Neural progenitor cell (in vitro differentiated cells): ENCODE measurements around the gene HOXD3. TPM values are rescaled to one million over a fixed set of nuclear protein-coding genes. Genes with fewer than 3 reads are reported as not detected.

ENCODE experiments used
- DNase-seq: peaks from one replicate; pipeline ENCODE4 v3.0.0-alpha.2; 2016; ENCODE audit warnings: low spot score
- H2AFZ ChIP-seq: fragments of 200-600 bp; sonication (generic); replicated peaks from 2 replicates; pipeline ENCODE4 v1.6.1; 2016; ENCODE audit warnings: antibody characterized with exemption
- H3F3A ChIP-seq: fragments of 200-600 bp; sonication (generic); 2 replicates; pipeline ENCODE4 v1.6.1; 2016; ENCODE audit warnings: antibody characterized with exemption, low read depth
- H3K27ac ChIP-seq: fragments of 200-600 bp; sonication (generic); 2 replicates; pipeline ENCODE4 v1.5.1; 2016; ENCODE audit warnings: mild to moderate bottlenecking
- H3K27me3 ChIP-seq: fragments of 200-600 bp; sonication (generic); 2 replicates; pipeline ENCODE4 v1.6.1; 2016; ENCODE audit warnings: mild to moderate bottlenecking, moderate library complexity
- H3K36me3 ChIP-seq: fragments of 200-600 bp; sonication (generic); 2 replicates; pipeline ENCODE4 v1.5.1; 2016
- H3K4me1 ChIP-seq: fragments of 200-600 bp; sonication (generic); 2 replicates; pipeline ENCODE4 v1.6.1; 2016; ENCODE audit warnings: mixed run types
- H3K4me2 ChIP-seq: fragments of 200-600 bp; sonication (generic); 2 replicates; pipeline ENCODE4 v1.6.1; 2016
- H3K4me3 ChIP-seq: fragments of 200-600 bp; sonication (generic); 2 replicates; pipeline ENCODE4 v1.5.1; 2016
- H3K79me2 ChIP-seq: fragments of 200-600 bp; sonication (generic); 2 replicates; pipeline ENCODE4 v1.6.1; 2016; ENCODE audit warnings: low read depth
- H3K9ac ChIP-seq: fragments of 200-600 bp; sonication (generic); 2 replicates; pipeline ENCODE4 v1.6.1; 2016
- H3K9me3 ChIP-seq: fragments of 200-600 bp; sonication (generic); 2 replicates; pipeline ENCODE4 v1.5.1; 2016; ENCODE audit warnings: low read depth
- H4K20me1 ChIP-seq: fragments of 200-600 bp; sonication (generic); 2 replicates; pipeline ENCODE4 v1.6.1; 2016; ENCODE audit warnings: low read depth
- H3K27ac Mint-ChIP-seq: 3 replicates; pipeline ENCODE4 v1.8.0; 2021; ENCODE audit warnings: mixed read lengths
- H3K27me3 Mint-ChIP-seq: 2 replicates; pipeline ENCODE4 v1.8.0; 2022; ENCODE audit warnings: low read depth, mild to moderate bottlenecking, inconsistent platforms, moderate library complexity, mixed read lengths; ENCODE audit not compliant: insufficient read depth
- H3K36me3 Mint-ChIP-seq: 3 replicates; pipeline ENCODE4 v1.8.0; 2021; ENCODE audit warnings: mixed read lengths
- H3K4me1 Mint-ChIP-seq: 3 replicates; pipeline ENCODE4 v1.8.0; 2021; ENCODE audit warnings: mixed read lengths
- H3K4me3 Mint-ChIP-seq: 3 replicates; pipeline ENCODE4 v1.8.0; 2021; ENCODE audit warnings: mild to moderate bottlenecking, moderate library complexity, mixed read lengths
- H3K9me3 Mint-ChIP-seq: 3 replicates; pipeline ENCODE4 v1.8.0; 2020; ENCODE audit warnings: mixed read lengths
- EZH2 ChIP-seq: fragments of 200-600 bp; sonication (generic); IDR thresholded peaks from 2 replicates; pipeline ENCODE4 v1.6.1; 2017; ENCODE audit warnings: antibody characterized with exemption, mild to moderate bottlenecking, moderate library complexity
- EZH2phosphoT487 ChIP-seq: fragments of 200-600 bp; sonication (generic); IDR thresholded peaks from 2 replicates; pipeline ENCODE4 v1.6.1; 2017; ENCODE audit warnings: antibody characterized with exemption
- total RNA-seq: library from RNA; depleted of rRNA; stranded (reverse); fragments of >200 nt; gene quantifications from 2 replicates; pipeline ENCODE4 v1.2.3, GENCODE V29; 2015; ENCODE audit warnings: low replicate concordance
- TF ChIP-seq, protein P1 (sequence below): fragments of 200-600 bp; sonication (generic); IDR thresholded peaks from 2 replicates; pipeline ENCODE4 v1.5.1; 2017; ENCODE audit warnings: antibody characterized with exemption, mild to moderate bottlenecking

Gene HOXD3
- total RNA-seq, 1 donor from 2014 or later, result not detected

DNA sequence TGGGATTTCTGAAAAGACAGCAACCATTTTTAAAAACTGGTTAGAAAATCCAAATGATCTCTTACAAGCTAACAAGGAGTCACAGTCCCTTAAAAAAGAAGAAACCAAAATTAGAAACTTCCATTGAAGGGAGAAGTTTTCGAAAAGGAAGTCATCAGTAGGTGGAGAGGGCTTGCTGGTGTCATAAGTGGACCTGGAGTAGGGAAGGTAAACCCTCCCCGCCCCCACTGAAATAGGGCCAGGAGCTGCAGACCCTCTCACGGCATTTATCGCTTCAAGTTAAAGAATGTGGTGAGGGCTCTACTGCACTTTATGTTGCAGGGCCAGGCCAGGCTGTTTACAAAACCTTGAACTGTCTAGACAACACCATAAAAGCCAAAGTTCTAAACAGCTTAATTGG lies 47.2 kb upstream of the HOXD3 start:
- peaks cover 85% of the 10 kb centered on the region for H3K27me3 Mint-ChIP-seq
- H3K27ac Mint-ChIP-seq, result no peak overlapping the region
- peaks cover 100% of the 10 kb centered on the region for H3K27me3 ChIP-seq
- H3K4me3 ChIP-seq, result no peak overlapping the region
- H3K9ac ChIP-seq, result no peak overlapping the region
- no peak overlapping the region for H3K27ac ChIP-seq
- no peak overlapping the region for H2AFZ ChIP-seq
- H3K9me3 Mint-ChIP-seq, result peaks cover 10% of the 10 kb centered on the region
- no peaks in the 10 kb centered on the region for H3F3A ChIP-seq
- H3K4me1 ChIP-seq, result no peaks in the 10 kb centered on the region
- H3K36me3 ChIP-seq, result no peaks in the 10 kb centered on the region
- no peak overlapping the region for H3K4me3 Mint-ChIP-seq
- no peaks in the 10 kb centered on the region for H3K9me3 ChIP-seq
- peaks cover 96% of the 10 kb centered on the region for H4K20me1 ChIP-seq
- no peaks in the 10 kb centered on the region for H3K36me3 Mint-ChIP-seq
- peaks cover 12% of the 10 kb centered on the region for H3K4me1 Mint-ChIP-seq
- no peak for DNase-seq
- no peak for TF ChIP-seq EZH2phosphoT487
- TF ChIP-seq EZH2, result no peak
- TF ChIP-seq, protein P1, sequence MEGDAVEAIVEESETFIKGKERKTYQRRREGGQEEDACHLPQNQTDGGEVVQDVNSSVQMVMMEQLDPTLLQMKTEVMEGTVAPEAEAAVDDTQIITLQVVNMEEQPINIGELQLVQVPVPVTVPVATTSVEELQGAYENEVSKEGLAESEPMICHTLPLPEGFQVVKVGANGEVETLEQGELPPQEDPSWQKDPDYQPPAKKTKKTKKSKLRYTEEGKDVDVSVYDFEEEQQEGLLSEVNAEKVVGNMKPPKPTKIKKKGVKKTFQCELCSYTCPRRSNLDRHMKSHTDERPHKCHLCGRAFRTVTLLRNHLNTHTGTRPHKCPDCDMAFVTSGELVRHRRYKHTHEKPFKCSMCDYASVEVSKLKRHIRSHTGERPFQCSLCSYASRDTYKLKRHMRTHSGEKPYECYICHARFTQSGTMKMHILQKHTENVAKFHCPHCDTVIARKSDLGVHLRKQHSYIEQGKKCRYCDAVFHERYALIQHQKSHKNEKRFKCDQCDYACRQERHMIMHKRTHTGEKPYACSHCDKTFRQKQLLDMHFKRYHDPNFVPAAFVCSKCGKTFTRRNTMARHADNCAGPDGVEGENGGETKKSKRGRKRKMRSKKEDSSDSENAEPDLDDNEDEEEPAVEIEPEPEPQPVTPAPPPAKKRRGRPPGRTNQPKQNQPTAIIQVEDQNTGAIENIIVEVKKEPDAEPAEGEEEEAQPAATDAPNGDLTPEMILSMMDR, result no peak
- H3K79me2 ChIP-seq, result no peaks in the 10 kb centered on the region
- no peak overlapping the region for H3K4me2 ChIP-seq

DNA sequence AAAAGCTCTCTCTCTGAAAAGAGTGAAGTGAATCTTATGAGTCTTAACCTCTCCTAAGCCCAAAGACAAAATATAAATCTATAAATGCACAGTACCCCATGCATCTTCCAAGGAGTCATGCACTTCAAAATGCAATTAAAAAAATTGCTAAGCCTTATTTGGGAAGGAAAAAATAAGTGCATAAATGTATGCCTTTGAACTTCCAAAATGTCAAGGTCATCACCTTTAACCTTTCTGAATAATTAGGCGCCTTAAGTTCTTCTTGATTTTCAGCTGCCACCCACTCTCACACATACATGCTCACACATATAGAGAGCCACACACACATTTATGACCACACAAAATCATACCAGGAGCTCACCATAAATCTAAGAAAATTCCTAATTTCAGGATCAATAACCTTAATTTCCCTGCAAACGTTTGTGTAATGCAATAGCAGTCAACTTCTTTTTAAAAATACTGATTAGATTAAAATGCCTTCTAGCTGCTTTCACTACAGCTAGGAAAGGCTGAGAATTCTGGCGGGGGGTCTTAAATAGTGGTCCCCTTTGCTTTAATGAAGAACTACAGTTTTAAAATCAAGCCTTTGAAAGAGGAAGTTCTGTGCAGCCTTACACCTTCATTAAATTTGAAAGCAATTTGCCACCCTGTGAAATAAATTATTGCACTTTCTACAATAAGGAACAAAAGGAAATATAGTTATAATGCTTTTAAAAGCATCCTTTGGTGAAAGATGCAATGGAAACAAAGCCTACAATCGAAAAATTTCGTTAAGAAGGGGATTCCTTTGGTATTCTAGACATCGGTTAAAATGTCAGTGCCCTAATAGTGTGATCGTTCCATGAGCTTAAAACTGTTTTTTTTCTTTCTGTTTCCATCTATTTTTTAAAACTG lies 46.4 kb upstream of the HOXD3 start:
- TF ChIP-seq, protein P1, result no peak
- TF ChIP-seq EZH2 (no peak), EZH2phosphoT487 (no peak)
- Histone ChIP-seq H4K20me1 (peaks cover 96% of the 10 kb centered on the region), H3K9me3 (no peaks in the 10 kb centered on the region), H3F3A (no peaks in the 10 kb centered on the region), H3K9ac (no peak overlapping the region), H3K27ac (no peak overlapping the region), H3K4me1 (no peaks in the 10 kb centered on the region), H3K27me3 (peaks cover 100% of the 10 kb centered on the region), H2AFZ (no peak overlapping the region), H3K4me3 (no peak overlapping the region), H3K36me3 (no peaks in the 10 kb centered on the region), H3K79me2 (no peaks in the 10 kb centered on the region), H3K4me2 (no peak overlapping the region)
- Mint-ChIP-seq H3K4me1 (peaks cover 11% of the 10 kb centered on the region), H3K9me3 (peaks cover 10% of the 10 kb centered on the region), H3K27ac (no peak overlapping the region), H3K36me3 (no peaks in the 10 kb centered on the region), H3K27me3 (peaks cover 85% of the 10 kb centered on the region), H3K4me3 (no peak overlapping the region)
- no peak for DNase-seq

DNA sequence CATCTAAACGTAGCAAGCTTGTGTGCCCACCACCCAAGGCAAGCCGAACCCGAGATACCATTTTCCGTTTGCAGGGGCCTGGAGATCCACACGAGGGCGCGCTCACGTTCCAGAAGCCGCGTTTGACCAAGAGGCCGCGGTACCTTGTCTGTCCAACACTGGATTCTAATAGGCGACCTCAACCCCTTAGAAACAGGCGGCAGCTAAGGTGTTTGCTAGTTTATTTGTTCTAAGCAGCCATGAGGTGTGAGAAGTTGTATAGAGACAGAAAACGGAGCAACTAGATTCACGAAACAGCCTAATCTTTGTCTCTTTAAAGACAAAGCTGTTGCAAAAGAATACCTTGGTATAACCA lies 45.8 kb upstream of the HOXD3 start:
- no peak overlapping the region for H3K4me3 ChIP-seq
- no peak overlapping the region for H2AFZ ChIP-seq
- H3K4me3 Mint-ChIP-seq, result no peak overlapping the region
- H3K9me3 Mint-ChIP-seq, result peaks cover 11% of the 10 kb centered on the region
- H3K36me3 Mint-ChIP-seq, result no peaks in the 10 kb centered on the region
- no peak overlapping the region for H3K27ac ChIP-seq
- H3K27me3 ChIP-seq, result peaks cover 100% of the 10 kb centered on the region
- no peaks in the 10 kb centered on the region for H3K79me2 ChIP-seq
- peaks cover 85% of the 10 kb centered on the region for H3K27me3 Mint-ChIP-seq
- no peaks in the 10 kb centered on the region for H3K4me1 ChIP-seq
- peak; percentile 88 for DNase-seq
- no peaks in the 10 kb centered on the region for H3K36me3 ChIP-seq
- TF ChIP-seq EZH2phosphoT487 (peak; percentile 87), EZH2 (peak; percentile 89)
- TF ChIP-seq, protein P1, result peak; percentile 86
- H3K4me1 Mint-ChIP-seq, result peaks cover 9% of the 10 kb centered on the region
- H3K27ac Mint-ChIP-seq, result no peak overlapping the region
- no peaks in the 10 kb centered on the region for H3K9me3 ChIP-seq
- no peak overlapping the region for H3K9ac ChIP-seq
- peaks cover 96% of the 10 kb centered on the region for H4K20me1 ChIP-seq
- H3F3A ChIP-seq, result no peaks in the 10 kb centered on the region
- H3K4me2 ChIP-seq, result no peak overlapping the region
